GM12878 (cell line): ENCODE measurements around the gene TSFM. TPM values are rescaled to one million over a fixed set of nuclear protein-coding genes. Genes with fewer than 3 reads are reported as not detected.

ENCODE experiments used
- ATAC-seq: fragments of 200-7000 bp; cut with Tn5 transposase; 3 replicates; pipeline ENCODE4 v1.9.1; 2020; ENCODE audit warnings: mild to moderate bottlenecking, moderate library complexity
- BruUV-seq: library from RNA; stranded (reverse); fragments of 400-500 nt; replicated peaks from 2 replicates; lab custom pipeline; 2021; lab: Mats Ljungman, UMichigan
- CTCF ChIA-PET: fragments of 300-600 bp; sonication (Branson Sonifier 250); formaldehyde crosslinking; extraction: SDS; loops from one replicate; lab custom pipeline; 2021; ENCODE audit warnings: inconsistent platforms; lab: Yijun Ruan, JAX
- POLR2A ChIA-PET: fragments of 350-600 bp; formaldehyde crosslinking; extraction: SDS; loops from one replicate; lab custom pipeline; 2021; ENCODE audit warnings: inconsistent platforms; lab: Charles Lee
- RAD21 ChIA-PET: fragments of 300-600 bp; sonication (Branson Sonifier 250); formaldehyde crosslinking; loops from one replicate; lab custom pipeline; 2023; ENCODE audit warnings: antibody characterized with exemption; ENCODE audit not compliant: unreplicated experiment; lab: Charles Lee
- SMC1A ChIA-PET: fragments of 300-600 bp; sonication (Branson Sonifier 250); formaldehyde crosslinking; loops from one replicate; lab custom pipeline; 2023; ENCODE audit not compliant: unreplicated experiment, uncharacterized antibody; lab: Charles Lee
- DNase-seq: peaks from one replicate; pipeline ENCODE4 v3.0.0-alpha.2; 2011; ENCODE audit warnings: low read depth, low spot score
- FAIRE-seq: peaks from 3 replicates; lab custom pipeline; 2011; peaks lifted over from hg19 to GRCh38; lab: Jason Lieb, UNC
- H2AFZ ChIP-seq: 2 replicates; pipeline ENCODE4 v1.6.0; 2011; ENCODE audit warnings: low read depth, low read length, control low read depth; ENCODE audit not compliant: control insufficient read depth
- H3K27ac ChIP-seq: 2 replicates; pipeline ENCODE4 v1.5.1; 2011; ENCODE audit warnings: control low read depth; ENCODE audit not compliant: control insufficient read depth, insufficient read depth
- H3K27me3 ChIP-seq, 2 experiments: replicated peaks in 1 of 2; 2 replicates each; pipeline versions ENCODE4 v1.6.0 to v1.6.1; 2011; ENCODE audit warnings: low read length in 1 of 2; ENCODE audit not compliant: control insufficient read depth in 2 of 2, insufficient read depth in 2 of 2
- H3K36me3 ChIP-seq, 2 experiments: 2 replicates each; pipeline ENCODE4 v1.5.1; 2011; ENCODE audit warnings: low read length in 1 of 2; ENCODE audit not compliant: control insufficient read depth in 2 of 2, insufficient read depth in 2 of 2
- H3K4me1 ChIP-seq: 2 replicates; pipeline ENCODE4 v1.6.1; 2011; ENCODE audit warnings: mild to moderate bottlenecking, low read length, moderate library complexity, mixed read lengths; ENCODE audit not compliant: control insufficient read depth, insufficient read depth
- H3K4me2 ChIP-seq: 2 replicates; pipeline ENCODE4 v1.6.0; 2011; ENCODE audit warnings: control low read depth; ENCODE audit not compliant: control insufficient read depth, insufficient read depth
- H3K4me3 ChIP-seq: fragments of 200-600 bp; sonication (generic); 2 replicates; pipeline ENCODE4 v1.5.1; 2016
- H3K79me2 ChIP-seq: 2 replicates; pipeline ENCODE4 v1.6.0; 2011; ENCODE audit warnings: low read length; ENCODE audit not compliant: control insufficient read depth, insufficient read depth
- H3K9ac ChIP-seq: 2 replicates; pipeline ENCODE4 v1.8.0; 2011; ENCODE audit warnings: low read length, control low read depth, mixed read lengths; ENCODE audit not compliant: control insufficient read depth, insufficient read depth
- H3K9me3 ChIP-seq: replicated peaks from 3 replicates; pipeline ENCODE4 v1.5.1; 2011; ENCODE audit warnings: mild to moderate bottlenecking, low read length; ENCODE audit not compliant: control insufficient read depth, insufficient read depth
- H4K20me1 ChIP-seq: 2 replicates; pipeline ENCODE4 v1.6.0; 2011; ENCODE audit not compliant: control insufficient read depth, insufficient read depth
- ASH2L ChIP-seq: fragments of 300-600, 200-600 bp; sonication (generic); IDR thresholded peaks from 2 replicates; pipeline ENCODE4 v1.6.1; 2017; ENCODE audit warnings: low read depth, mild to moderate bottlenecking, borderline replicate concordance
- BACH1 ChIP-seq: fragments of 450-650 bp; IDR thresholded peaks from 2 replicates; pipeline ENCODE4 v1.6.1; 2017; ENCODE audit warnings: mild to moderate bottlenecking, borderline replicate concordance
- CHD2 ChIP-seq: IDR thresholded peaks from 2 replicates; pipeline ENCODE4 v1.6.1; 2011; ENCODE audit warnings: low read depth, low read length, improper control_type of control experiment, borderline replicate concordance
- EP300 ChIP-seq, 2 experiments: fragments of 150-350 bp in 1 of 2; IDR thresholded peaks; 2 replicates each; pipeline ENCODE4 v1.6.1; 2011 to 2012; ENCODE audit warnings: low read depth in 2 of 2, low read length in 2 of 2, borderline replicate concordance in 1 of 2, improper control_type of control experiment in 1 of 2, inconsistent platforms in 1 of 2; ENCODE audit not compliant: control insufficient read depth in 1 of 2
- HDGF ChIP-seq: fragments of 450-650 bp; IDR thresholded peaks from 2 replicates; pipeline ENCODE4 v1.6.1; 2016; ENCODE audit warnings: antibody characterized with exemption
- IKZF1 ChIP-seq: fragments of 450-650 bp; conservative IDR thresholded peaks from 2 replicates; pipeline ENCODE4 v1.6.1; 2017; ENCODE audit warnings: antibody characterized with exemption, mild to moderate bottlenecking
- IKZF2 ChIP-seq, 2 experiments: fragments of 450-650 bp; IDR thresholded peaks; 2 replicates each; pipeline ENCODE4 v1.6.1; 2017; ENCODE audit warnings: mild to moderate bottlenecking in 2 of 2, moderate library complexity in 2 of 2
- LARP7 ChIP-seq: fragments of 450-650 bp; IDR thresholded peaks from 2 replicates; pipeline ENCODE4 v1.6.1; 2017; ENCODE audit warnings: mild to moderate bottlenecking
- MTA2 ChIP-seq: fragments of 450-650 bp; IDR thresholded peaks from 2 replicates; pipeline ENCODE4 v1.6.1; 2016; ENCODE audit warnings: low read depth, mild to moderate bottlenecking, moderate library complexity
- NBN ChIP-seq: fragments of 450-650 bp; IDR thresholded peaks from 2 replicates; pipeline ENCODE4 v1.6.1; 2016
- NFIC ChIP-seq: IDR thresholded peaks from 2 replicates; pipeline ENCODE4 v1.6.1; 2012; ENCODE audit warnings: low read depth, mild to moderate bottlenecking, inconsistent platforms, low read length, moderate library complexity
- NRF1 ChIP-seq: conservative IDR thresholded peaks from 2 replicates; pipeline ENCODE4 v1.6.1; 2011; ENCODE audit warnings: mild to moderate bottlenecking, low read depth, low read length, improper control_type of control experiment
- PAX8 ChIP-seq: fragments of 450-650 bp; IDR thresholded peaks from 2 replicates; pipeline ENCODE4 v1.6.1; 2017; ENCODE audit warnings: mild to moderate bottlenecking, moderate library complexity
- PKNOX1 ChIP-seq: fragments of 450-650 bp; IDR thresholded peaks from 2 replicates; pipeline ENCODE4 v1.6.1; 2016; ENCODE audit warnings: mild to moderate bottlenecking
- RELB ChIP-seq: fragments of 450-650 bp; IDR thresholded peaks from 2 replicates; pipeline ENCODE4 v1.6.1; 2017; ENCODE audit warnings: low read depth, mild to moderate bottlenecking, moderate library complexity
- TCF7 ChIP-seq: IDR thresholded peaks from 2 replicates; pipeline ENCODE4 v1.6.1; 2014; ENCODE audit warnings: antibody characterized with exemption, borderline replicate concordance
- ZBTB33 ChIP-seq: fragments of 450-650 bp; IDR thresholded peaks from 2 replicates; pipeline ENCODE4 v1.6.1; 2017; ENCODE audit warnings: mild to moderate bottlenecking
- ZNF622 ChIP-seq: fragments of 450-650 bp; IDR thresholded peaks from 2 replicates; pipeline ENCODE4 v1.6.1; 2017; ENCODE audit warnings: mild to moderate bottlenecking, inconsistent platforms
- WGBS: methylation state at CpG from one replicate; pipeline ENCODE4 v1.1.6; 2016; ENCODE audit warnings: low lambda C conversion rate; ENCODE audit not compliant: insufficient replicate concordance, insufficient coverage; ENCODE audit errors: missing lambda C conversion rate; 5-methylcytosine and 5-hydroxymethylcytosine counted together
- in situ Hi-C: fragments of 300-500 bp; cut with MboI; formaldehyde crosslinking; loops from 9 replicates; pipeline ENCODE4 v1.14.3; 2018; ENCODE audit warnings: mixed read lengths
- intact Hi-C: fragments of 100-400 bp; cut with micrococcal nuclease; formaldehyde crosslinking; loops from one replicate; pipeline ENCODE4 v1.14.2; 2022; ENCODE audit not compliant: unreplicated experiment
- polyA plus RNA-seq, 11 experiments: library from polyadenylated mRNA; depleted of rRNA in 4 of 11; unstranded in 6 of 11; stranded (reverse) in 5 of 11; fragments of >200 nt; fragmentation: Nextera tagmentation in 4 of 11; fragmentation: Illumina TruSeq in 1 of 11; extraction: Ambion mirVana in 4 of 11; extraction: Trizol in 1 of 11; gene quantifications; 1 replicate in 1 of 11; 2 replicates in 10 of 11; pipeline versions ENCODE4 v1.2.1 to v1.2.3, GENCODE V29; 2011 to 2016; ENCODE audit warnings: inconsistent platforms in 2 of 11, missing spikeins in 2 of 11, low read depth in 1 of 11
- total RNA-seq, 4 experiments: library from RNA; depleted of rRNA in 3 of 4; stranded (reverse); fragments of >200 nt in 3 of 4; fragmentation: Illumina TruSeq in 1 of 4; extraction: Trizol in 1 of 4; gene quantifications; 2 replicates each; pipeline versions ENCODE4 v1.2.1 to v1.2.3, GENCODE V29; 2013 to 2021

Gene TSFM
- total and polyA plus RNA-seq, 10 of the 15 experiments (the other 5 are each of a cell fraction or from before 2014, with no cell fraction given) = 36.7 to 132 (median 45.6) TPM

GRCh38 chr12:57737467-57738460 is 44.8 kb upstream of the TSFM start (continued):
- TF ChIP-seq PKNOX1 (no peak), BACH1 (no peak), ZBTB33 (no peak), IKZF2 (IDR thresholded peaks at IDR 0.05) (no peak), NRF1 (no peak), HDGF (no peak)

- WGBS = 97% methylated on average over 9 of the region's 36 CpGs
- BruUV-seq = no TSS peak
- POLR2A ChIA-PET = no interaction called here
- TF ChIP-seq ASH2L (no peak), NBN (no peak), NFIC (no peak), MTA2 (no peak), EP300 (IDR thresholded peaks at IDR 0.05; ENCODE audit: borderline replicate concordance in 1 of 2, control insufficient read depth in 1 of 2, low read depth in 2 of 2, low read length in 2 of 2) (no peak), TCF7 (no peak), RELB (no peak), IKZF1 (no peak), CHD2 (no peak), PAX8 (no peak), LARP7 (no peak), ZNF622 (no peak)
These were observed 43.8 kb upstream of the TSFM start, which contains the start of gene AGAP2 for GRCh38 chr12:57738661-57739237. Gene AGAP2, minus strand, starts transcription at chr12:57738742. Its CDS starts 496 bp downstream, at chr12:57738246.

More at GRCh38 chr12:57738661-57739237, 43.8 kb upstream of the TSFM start, which contains the start of gene AGAP2:
- no peak for FAIRE-seq
- RAD21 ChIA-PET = no interaction called here
- SMC1A ChIA-PET = no interaction called here
- Histone ChIP-seq H3K9ac (no peak within 1 kb of the TSS), H3K4me3 (no peak within 1 kb of the TSS), H3K27me3 (no peaks in the 10 kb centered on the region), H3K36me3 (no peaks in the 10 kb centered on the region; a peak in 1 of 4 replicates), H4K20me1 (no peaks in the 10 kb centered on the region), H2AFZ (no peak within 1 kb of the TSS), H3K9me3 (no peaks in the 10 kb centered on the region), H3K4me1 (peaks cover 12% of the 10 kb centered on the region), H3K27ac (no peak within 1 kb of the TSS), H3K79me2 (peaks cover 18% of the 10 kb centered on the region), H3K4me2 (no peak within 1 kb of the TSS)
- DNase-seq = no peak
- CTCF ChIA-PET = interaction anchor here (3.8 kb wide), 1 partner anchor 154 kb away, joined by 22 read pairs; no protein-coding TSS in a partner anchor
- intact Hi-C loops = no loop called here
- in situ Hi-C loops = no loop called here
- ATAC-seq = no peak
